Chondrocyte (in vitro differentiated cells): ENCODE measurements around the gene HLX. TPM values are rescaled to one million over a fixed set of nuclear protein-coding genes. Genes with fewer than 3 reads are reported as not detected.

Experiments used
- DNase-seq: peaks from one replicate; pipeline ENCODE4 v3.0.0; 2021; ENCODE audit warnings: mixed read lengths, low spot score
- H3K27ac Mint-ChIP-seq: one replicate; pipeline ENCODE4 v1.8.0; 2021; ENCODE audit warnings: mild to moderate bottlenecking, moderate library complexity, mixed read lengths; ENCODE audit not compliant: unreplicated experiment
- H3K27me3 Mint-ChIP-seq: 2 replicates; pipeline ENCODE4 v1.8.0; 2021; ENCODE audit warnings: low read depth, mixed read lengths
- H3K36me3 Mint-ChIP-seq: 2 replicates; pipeline ENCODE4 v1.8.0; 2021; ENCODE audit warnings: low read depth, mixed read lengths
- H3K4me1 Mint-ChIP-seq: 2 replicates; pipeline ENCODE4 v1.8.0; 2021; ENCODE audit warnings: low read depth, mild to moderate bottlenecking, mixed read lengths
- H3K4me3 Mint-ChIP-seq: one replicate; pipeline ENCODE4 v1.8.0; 2021; ENCODE audit warnings: mild to moderate bottlenecking, moderate library complexity, mixed read lengths; ENCODE audit not compliant: unreplicated experiment
- H3K9me3 Mint-ChIP-seq: 2 replicates; pipeline ENCODE4 v1.8.0; 2021; ENCODE audit warnings: low read depth, mixed read lengths
- total RNA-seq: library from RNA; stranded (reverse); gene quantifications from 3 replicates; pipeline ENCODE4 v1.2.1, GENCODE V29; 2021
- TF ChIP-seq, protein P1 (sequence below): fragments of 200-600 bp; sonication (generic); IDR thresholded peaks from 2 replicates; pipeline ENCODE4 v1.5.0; 2021; ENCODE audit warnings: antibody characterized with exemption, mild to moderate bottlenecking, moderate library complexity

Gene HLX
- total RNA-seq, 1 donor from 2014 or later = 0.62 TPM

GRCh38 chr1:220889848-220890287 lies 10.6 kb downstream of the HLX start:
- H3K36me3 Mint-ChIP-seq = peaks cover 12% of the 10 kb centered on the region
- H3K27ac Mint-ChIP-seq = no peak overlapping the region
- TF ChIP-seq, protein P1, sequence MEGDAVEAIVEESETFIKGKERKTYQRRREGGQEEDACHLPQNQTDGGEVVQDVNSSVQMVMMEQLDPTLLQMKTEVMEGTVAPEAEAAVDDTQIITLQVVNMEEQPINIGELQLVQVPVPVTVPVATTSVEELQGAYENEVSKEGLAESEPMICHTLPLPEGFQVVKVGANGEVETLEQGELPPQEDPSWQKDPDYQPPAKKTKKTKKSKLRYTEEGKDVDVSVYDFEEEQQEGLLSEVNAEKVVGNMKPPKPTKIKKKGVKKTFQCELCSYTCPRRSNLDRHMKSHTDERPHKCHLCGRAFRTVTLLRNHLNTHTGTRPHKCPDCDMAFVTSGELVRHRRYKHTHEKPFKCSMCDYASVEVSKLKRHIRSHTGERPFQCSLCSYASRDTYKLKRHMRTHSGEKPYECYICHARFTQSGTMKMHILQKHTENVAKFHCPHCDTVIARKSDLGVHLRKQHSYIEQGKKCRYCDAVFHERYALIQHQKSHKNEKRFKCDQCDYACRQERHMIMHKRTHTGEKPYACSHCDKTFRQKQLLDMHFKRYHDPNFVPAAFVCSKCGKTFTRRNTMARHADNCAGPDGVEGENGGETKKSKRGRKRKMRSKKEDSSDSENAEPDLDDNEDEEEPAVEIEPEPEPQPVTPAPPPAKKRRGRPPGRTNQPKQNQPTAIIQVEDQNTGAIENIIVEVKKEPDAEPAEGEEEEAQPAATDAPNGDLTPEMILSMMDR = no peak
- H3K9me3 Mint-ChIP-seq = no peaks in the 10 kb centered on the region
- peaks cover 97% of the 10 kb centered on the region for H3K27me3 Mint-ChIP-seq
- DNase-seq = no peak
- no peak overlapping the region for H3K4me3 Mint-ChIP-seq
- peaks cover 18% of the 10 kb centered on the region for H3K4me1 Mint-ChIP-seq

DNA sequence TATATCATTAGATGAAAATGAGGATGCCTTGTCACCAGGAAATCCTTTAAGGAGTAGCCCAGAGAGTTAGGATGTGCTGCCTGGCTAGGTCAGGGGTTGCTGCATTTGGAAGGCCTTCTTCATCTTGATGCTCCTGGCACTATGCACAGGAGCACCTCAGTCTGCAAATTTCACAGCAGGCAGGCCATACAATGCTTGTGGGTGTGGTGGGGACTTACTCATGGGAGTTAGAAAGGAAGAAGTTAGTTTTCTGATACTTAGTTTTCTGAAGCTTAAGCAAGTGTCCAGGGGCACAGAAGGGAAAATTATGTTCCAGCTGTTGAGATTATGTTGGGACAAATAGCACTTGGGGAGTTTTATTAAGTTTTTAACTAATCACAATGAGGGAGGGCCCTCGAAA lies 11.4 kb downstream of the HLX start:
- peaks cover 17% of the 10 kb centered on the region for H3K4me1 Mint-ChIP-seq
- H3K36me3 Mint-ChIP-seq = peaks cover 12% of the 10 kb centered on the region
- TF ChIP-seq, protein P1 = no peak
- no peak for DNase-seq
- H3K27ac Mint-ChIP-seq = no peak overlapping the region
- H3K9me3 Mint-ChIP-seq = no peaks in the 10 kb centered on the region
- H3K4me3 Mint-ChIP-seq = no peak overlapping the region
- H3K27me3 Mint-ChIP-seq = peaks cover 97% of the 10 kb centered on the region

DNA sequence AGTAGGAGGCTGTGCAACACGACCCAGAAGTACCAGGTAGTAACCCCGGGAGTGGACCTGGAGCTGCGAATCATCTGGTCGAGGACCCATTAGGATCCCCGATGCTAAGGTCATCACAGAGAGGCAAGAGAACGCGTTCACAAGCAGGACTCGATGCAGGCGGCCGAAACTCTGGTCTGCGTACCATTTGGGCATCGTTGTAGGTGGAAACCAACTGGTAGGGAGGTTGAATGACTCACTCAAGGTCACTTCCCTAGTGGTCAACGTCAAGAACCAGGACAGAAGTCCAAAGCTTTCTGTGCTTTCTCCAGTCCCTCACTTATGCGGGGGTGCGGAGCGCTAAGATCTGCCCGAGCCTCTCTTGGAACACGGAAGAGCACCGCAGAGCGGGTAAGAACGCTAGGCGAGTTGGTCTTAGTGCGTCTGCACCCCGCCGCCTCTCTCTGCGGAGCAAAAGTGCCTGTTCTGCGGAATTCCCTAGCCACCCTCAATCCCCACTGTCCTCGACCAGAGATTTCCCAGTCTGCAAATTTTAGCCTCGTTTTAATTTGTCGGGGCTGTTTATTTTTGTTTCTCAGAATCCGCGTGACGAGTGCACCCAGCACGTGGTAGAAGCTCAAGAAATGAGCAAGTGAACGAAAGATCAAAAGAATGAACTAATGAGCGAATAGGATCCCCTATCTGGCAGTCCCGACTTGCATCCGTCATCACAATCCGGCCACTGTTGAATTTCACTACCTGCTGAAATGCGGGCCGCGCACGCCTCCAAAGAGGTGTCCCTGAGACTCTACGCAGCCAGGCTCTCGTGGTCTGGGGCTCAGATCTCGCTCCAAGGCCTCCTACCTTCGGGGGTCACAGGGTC lies 12.2 kb downstream of the HLX start:
- H3K36me3 Mint-ChIP-seq = peaks cover 10% of the 10 kb centered on the region
- TF ChIP-seq, protein P1 = no peak
- H3K4me3 Mint-ChIP-seq = no peak overlapping the region
- H3K9me3 Mint-ChIP-seq = no peaks in the 10 kb centered on the region
- no peak overlapping the region for H3K27ac Mint-ChIP-seq
- H3K27me3 Mint-ChIP-seq = peaks cover 96% of the 10 kb centered on the region
- DNase-seq = no peak
- H3K4me1 Mint-ChIP-seq = peaks cover 17% of the 10 kb centered on the region

DNA sequence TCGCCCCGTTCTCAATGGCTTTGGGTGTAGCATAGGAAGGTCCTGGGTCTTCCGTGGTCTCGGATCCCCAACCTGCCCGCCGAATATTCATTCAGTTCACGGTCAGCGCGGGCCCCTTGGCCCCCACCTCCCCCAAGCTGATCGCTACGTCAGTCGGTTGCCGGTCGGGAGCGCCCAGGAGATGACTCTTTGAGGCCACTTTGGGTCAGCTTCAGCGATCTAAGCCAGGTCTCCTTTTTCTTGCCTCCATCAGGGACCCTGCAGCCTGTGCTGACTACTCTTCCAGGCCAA lies 12.8 kb downstream of the HLX start:
- Mint-ChIP-seq H3K4me1 (peaks cover 17% of the 10 kb centered on the region), H3K27ac (no peak overlapping the region), H3K36me3 (peaks cover 10% of the 10 kb centered on the region), H3K9me3 (no peaks in the 10 kb centered on the region), H3K27me3 (peaks cover 96% of the 10 kb centered on the region), H3K4me3 (no peak overlapping the region)
- no peak for DNase-seq
- TF ChIP-seq, protein P1 = no peak

- peaks cover 3% of the 10 kb centered on the region for H3K9me3 Mint-ChIP-seq
- TF ChIP-seq, protein P1 = no peak
- DNase-seq = no peak
- no peak overlapping the region for H3K4me3 Mint-ChIP-seq
- H3K4me1 Mint-ChIP-seq = peaks cover 10% of the 10 kb centered on the region
- no peak overlapping the region for H3K27ac Mint-ChIP-seq
- H3K36me3 Mint-ChIP-seq = peaks cover 12% of the 10 kb centered on the region
- peaks cover 95% of the 10 kb centered on the region for H3K27me3 Mint-ChIP-seq
These were observed 13.9 kb downstream of the HLX start for GRCh38 chr1:220892997-220893700.
